Measurements from ENCODE around the gene LGALS9C.
"Not testable (repeated sequence)": the region's sequence is repeated elsewhere in the genome, so short reads cannot be mapped to it uniquely, and the experiment has no call there.

Gene LGALS9C

GRCh38 chr17:18476508-18477308 lies at the start of gene LGALS9C:
Gene LGALS9C, plus strand, starts transcription at chr17:18476789. Its CDS starts 66 bp downstream, at chr17:18476855.
- DNase-seq (ENCODE audit: low read depth); H3K4me3 ChIP-seq (ENCODE audit: low read depth, low read length): not testable (repeated sequence)

- DNase-seq (ENCODE audit: low read depth); H3K4me3 ChIP-seq (ENCODE audit: low read depth, low read length): not testable (repeated sequence)
These were observed 44.4 kb upstream of the LGALS9C start for GRCh38 chr17:18432206-18432605.

GRCh38 chr17:18439465-18439870 lies 37.1 kb upstream of the LGALS9C start:
- DNase-seq (ENCODE audit: low read depth); H3K4me3 ChIP-seq (ENCODE audit: low read depth, low read length): not testable (repeated sequence)

GRCh38 chr17:18442093-18442492 lies 34.5 kb upstream of the LGALS9C start:
- not testable (repeated sequence) for DNase-seq (ENCODE audit: low read depth); H3K4me3 ChIP-seq (ENCODE audit: low read depth, low read length)

- not testable (repeated sequence) for DNase-seq (ENCODE audit: low read depth); H3K4me3 ChIP-seq (ENCODE audit: low read depth, low read length)
These were observed 34.1 kb upstream of the LGALS9C start for GRCh38 chr17:18442532-18442931.

GRCh38 chr17:18447476-18448205 lies 28.9 kb upstream of the LGALS9C start:
- DNase-seq (ENCODE audit: low read depth); H3K4me3 ChIP-seq (ENCODE audit: low read depth, low read length): not testable (repeated sequence)

GRCh38 chr17:18448311-18448710 lies 28.3 kb upstream of the LGALS9C start:
- H3K4me3 ChIP-seq (ENCODE audit: low read depth, low read length); DNase-seq (ENCODE audit: low read depth): not testable (repeated sequence)

GRCh38 chr17:18449833-18450232 lies 26.8 kb upstream of the LGALS9C start:
- not testable (repeated sequence) for DNase-seq (ENCODE audit: low read depth); H3K4me3 ChIP-seq (ENCODE audit: low read depth, low read length)

GRCh38 chr17:18450998-18451397 lies 25.6 kb upstream of the LGALS9C start:
- DNase-seq (ENCODE audit: low read depth); H3K4me3 ChIP-seq (ENCODE audit: low read depth, low read length): not testable (repeated sequence)

GRCh38 chr17:18451969-18452368 lies 24.6 kb upstream of the LGALS9C start:
- H3K4me3 ChIP-seq (ENCODE audit: low read depth, low read length); DNase-seq (ENCODE audit: low read depth): not testable (repeated sequence)

- DNase-seq (ENCODE audit: low read depth); H3K4me3 ChIP-seq (ENCODE audit: low read depth, low read length): not testable (repeated sequence)
These were observed 17.6 kb upstream of the LGALS9C start for GRCh38 chr17:18459035-18459434.

GRCh38 chr17:18463831-18464502 lies 12.6 kb upstream of the LGALS9C start:
- H3K4me3 ChIP-seq (ENCODE audit: low read depth, low read length); DNase-seq (ENCODE audit: low read depth): not testable (repeated sequence)

GRCh38 chr17:18466250-18466983 lies 10.2 kb upstream of the LGALS9C start:
- H3K4me3 ChIP-seq (ENCODE audit: low read depth, low read length); DNase-seq (ENCODE audit: low read depth): not testable (repeated sequence)

- not testable (repeated sequence) for H3K4me3 ChIP-seq (ENCODE audit: low read depth, low read length); DNase-seq (ENCODE audit: low read depth)
These were observed 9.6 kb upstream of the LGALS9C start for GRCh38 chr17:18467001-18467400.

GRCh38 chr17:18468472-18469171 lies 8.0 kb upstream of the LGALS9C start:
- not testable (repeated sequence) for H3K4me3 ChIP-seq (ENCODE audit: low read depth, low read length); DNase-seq (ENCODE audit: low read depth)

- not testable (repeated sequence) for H3K4me3 ChIP-seq (ENCODE audit: low read depth, low read length); DNase-seq (ENCODE audit: low read depth)
These were observed 6.8 kb upstream of the LGALS9C start for GRCh38 chr17:18469837-18470236.

- DNase-seq (ENCODE audit: low read depth); H3K4me3 ChIP-seq (ENCODE audit: low read depth, low read length): not testable (repeated sequence)
These were observed 6.2 kb upstream of the LGALS9C start for GRCh38 chr17:18470345-18470930.

- H3K4me3 ChIP-seq (ENCODE audit: low read depth, low read length): not testable (repeated sequence)
These were observed 2.6 kb upstream of the LGALS9C start for GRCh38 chr17:18473967-18474366.

More at GRCh38 chr17:18473967-18474366, 2.6 kb upstream of the LGALS9C start:
- DNase-seq (ENCODE audit: low read depth): not testable (repeated sequence)

Measured in GM12864 (cell line).